GM15510 (cell line): ENCODE results near the gene GALNT12.

Experiments used
- POLR2A ChIP-seq: IDR thresholded peaks from 3 replicates; pipeline ENCODE4 v1.6.1; 2011; ENCODE audit warnings: borderline replicate concordance; ENCODE audit not compliant: insufficient read length; ENCODE audit errors: extremely low read depth

Gene GALNT12

DNA sequence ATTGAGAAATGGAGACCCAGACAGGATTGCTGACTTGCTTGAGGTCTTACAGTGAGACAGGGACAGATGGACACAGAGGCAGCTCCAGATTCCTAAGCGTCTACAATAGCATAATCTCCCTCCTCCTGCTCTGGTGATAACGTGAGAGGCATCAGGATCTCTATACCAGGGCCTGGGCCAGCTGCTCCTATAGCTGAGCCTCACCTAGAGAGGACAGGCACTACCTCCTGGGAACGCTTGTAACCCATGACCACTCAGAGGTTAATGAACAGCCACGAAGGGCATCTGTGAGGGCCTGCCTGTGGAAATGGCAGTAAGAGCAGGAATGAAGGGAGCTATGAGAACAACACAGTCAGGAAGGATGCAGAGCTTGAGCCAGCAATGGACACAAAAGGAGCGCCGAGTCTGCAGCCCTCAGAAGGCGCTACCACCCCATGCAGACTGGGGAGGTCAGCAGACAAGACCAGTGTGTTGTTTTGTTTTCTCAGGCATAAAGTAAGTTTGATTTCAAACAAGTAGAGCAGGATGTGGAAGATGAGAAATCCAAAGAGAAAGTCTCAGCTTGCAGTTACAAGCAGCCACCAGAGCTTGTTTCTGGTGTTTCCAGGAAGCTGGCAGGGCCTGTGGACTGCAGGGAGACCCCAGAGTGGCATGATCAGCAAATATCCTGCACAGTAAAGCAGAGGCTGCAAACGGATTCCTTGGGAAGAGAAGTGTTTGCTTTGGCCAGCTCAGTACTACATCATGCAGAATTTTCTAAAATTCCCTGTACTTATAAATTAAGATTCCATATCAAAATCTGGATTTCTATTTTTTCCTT is 28.5 kb upstream of the GALNT12 start:
- TF ChIP-seq POLR2A = no peak

DNA sequence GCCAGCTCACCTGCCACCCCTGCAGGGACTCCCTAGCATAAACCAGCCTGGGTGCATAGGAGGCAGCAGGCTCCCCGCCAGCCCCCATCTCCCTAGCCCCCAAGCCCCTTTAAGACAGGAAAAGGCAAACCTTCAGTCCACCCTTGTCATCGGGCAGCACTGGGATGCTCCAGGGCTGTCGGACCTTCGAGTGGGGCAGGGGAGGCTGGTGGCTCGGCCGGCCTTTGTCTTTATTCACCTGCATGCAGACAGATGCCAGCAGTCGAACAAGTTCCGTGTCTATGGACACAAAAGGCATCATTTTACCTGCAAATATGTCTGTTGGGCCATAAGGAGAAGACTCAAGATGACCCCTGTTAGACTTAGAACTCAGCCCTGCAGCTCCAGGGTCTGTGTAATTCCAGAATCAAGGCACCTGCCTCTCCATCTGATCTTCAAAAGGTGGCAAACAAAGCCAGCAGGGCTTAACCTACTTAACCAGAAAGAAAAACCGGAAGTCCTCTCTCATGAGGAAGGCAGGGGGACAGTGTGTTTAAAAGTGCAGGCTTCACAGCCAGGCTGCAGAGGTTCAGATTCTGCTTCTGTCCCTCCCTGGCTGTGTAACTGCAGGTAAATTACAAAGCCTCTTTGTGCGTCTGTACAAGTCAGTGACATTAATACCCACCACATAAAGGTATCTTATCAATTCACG is 27.3 kb upstream of the GALNT12 start:
- TF ChIP-seq POLR2A = no peak

DNA sequence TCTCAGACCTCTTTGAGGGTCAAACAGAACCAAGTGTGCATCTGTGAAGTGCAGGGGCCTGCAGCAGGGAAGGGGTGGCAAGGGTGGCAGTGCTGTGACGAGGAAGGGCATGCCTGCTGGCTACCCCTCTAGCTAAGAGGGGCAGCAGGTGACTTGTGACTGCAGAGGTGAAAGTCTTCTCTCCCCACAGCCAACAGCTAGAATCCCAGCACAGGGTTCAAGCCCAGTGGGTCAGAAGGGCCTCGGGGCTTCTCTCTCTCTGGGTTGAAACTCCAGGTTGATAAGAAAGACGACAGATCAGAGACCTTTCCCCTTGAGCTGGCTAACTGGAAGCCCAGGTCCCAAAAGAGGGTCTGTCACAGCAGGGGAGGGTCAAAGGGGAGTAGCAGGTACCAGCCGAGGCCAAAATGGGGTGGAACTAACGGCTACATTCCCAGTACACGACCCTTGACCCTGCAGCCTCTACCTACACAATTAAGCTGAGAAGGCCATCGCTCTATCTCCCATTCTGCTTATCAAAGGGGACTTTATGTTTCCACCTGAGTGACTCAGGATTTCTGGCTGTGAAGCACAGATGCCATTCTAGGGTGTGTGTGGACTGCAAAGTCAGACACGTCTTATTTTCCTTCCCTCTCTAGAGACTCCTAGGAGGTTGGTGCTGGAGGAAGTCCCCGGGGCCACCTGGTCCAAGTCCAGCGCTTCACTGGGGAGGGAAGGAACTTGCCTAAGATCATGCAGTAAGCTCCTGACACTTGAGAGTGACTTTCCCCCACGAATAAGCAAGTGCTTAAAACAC is 25.7 kb upstream of the GALNT12 start:
- TF ChIP-seq POLR2A = no peak

DNA sequence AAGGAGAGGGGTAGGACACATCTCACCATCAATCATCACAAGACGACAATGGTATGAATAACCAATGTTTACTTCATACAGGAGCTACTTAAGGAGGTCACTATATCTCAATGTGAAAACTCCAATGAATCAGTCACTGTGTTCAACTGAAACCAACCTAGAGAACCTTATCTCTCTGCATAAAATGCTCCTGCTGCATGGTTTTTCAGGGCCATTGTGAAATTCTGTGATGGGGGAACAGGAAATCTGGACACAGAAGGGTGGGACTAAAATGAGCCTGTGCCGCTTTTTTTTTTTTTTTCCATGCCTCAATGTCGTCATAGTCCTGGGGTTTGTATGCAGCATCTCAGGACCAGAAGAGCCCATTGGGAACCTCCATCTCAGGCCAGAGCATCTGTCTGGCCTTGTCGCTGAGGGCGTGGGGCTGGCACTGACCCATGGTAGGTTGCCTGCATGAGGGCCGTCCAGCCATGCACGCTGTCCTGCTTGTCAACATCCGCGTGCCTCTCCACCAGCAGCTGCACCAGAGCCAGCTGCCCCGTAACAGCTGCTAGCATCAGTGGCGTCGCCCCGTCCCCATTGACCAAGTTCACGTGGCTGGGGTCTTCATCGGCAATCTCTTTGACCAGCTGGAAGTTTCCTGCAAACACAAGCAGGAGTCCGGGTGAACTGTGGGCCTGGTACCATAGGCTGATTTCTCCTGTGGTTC is 23.8 kb upstream of the GALNT12 start:
- TF ChIP-seq POLR2A = no peak

DNA sequence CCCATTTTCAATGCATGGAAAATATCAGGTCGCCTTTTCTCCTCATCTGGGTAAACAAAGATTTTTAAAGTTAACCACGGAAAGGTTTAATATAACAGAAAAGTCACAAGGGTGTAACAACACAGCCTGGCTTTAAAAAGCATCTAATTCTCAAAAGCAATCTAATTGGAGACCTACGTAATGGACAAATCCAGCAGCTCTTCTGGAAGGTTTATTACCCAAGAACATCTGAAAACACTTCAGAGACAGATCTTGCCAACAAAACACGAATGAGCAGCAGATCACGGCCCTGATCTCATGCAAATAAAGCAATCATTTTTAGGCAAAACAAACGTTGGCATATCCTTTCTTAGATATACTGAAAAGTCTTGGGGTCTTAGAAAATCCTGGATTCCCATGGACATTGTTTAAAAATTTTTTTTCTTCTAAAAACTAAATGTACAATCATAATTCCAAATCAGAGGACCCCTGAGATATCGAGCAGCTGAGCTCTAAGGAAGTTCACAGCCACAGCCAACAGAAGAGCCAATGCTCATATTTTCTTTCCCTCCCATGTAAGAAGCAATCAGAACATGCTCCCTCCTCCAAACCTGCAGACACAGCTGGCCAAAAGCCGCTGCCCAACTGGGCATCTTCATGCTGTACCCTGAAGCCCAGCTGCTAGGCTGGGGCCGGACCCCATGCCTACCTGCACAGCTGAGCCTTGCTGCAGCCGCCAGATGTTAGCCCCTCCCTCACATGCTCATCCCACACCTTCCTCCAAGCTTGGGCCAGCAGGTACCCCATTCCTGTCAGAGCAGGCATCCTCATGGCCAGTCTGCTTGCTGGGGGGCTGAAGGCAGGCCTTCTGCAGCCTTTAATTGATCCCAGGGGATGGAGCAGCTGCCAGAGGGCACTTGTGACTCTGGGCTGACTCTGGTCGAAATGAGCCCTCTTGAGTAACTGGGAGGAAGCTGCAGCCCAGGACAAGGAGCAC is 22.4 kb upstream of the GALNT12 start:
- no peak for TF ChIP-seq POLR2A

DNA sequence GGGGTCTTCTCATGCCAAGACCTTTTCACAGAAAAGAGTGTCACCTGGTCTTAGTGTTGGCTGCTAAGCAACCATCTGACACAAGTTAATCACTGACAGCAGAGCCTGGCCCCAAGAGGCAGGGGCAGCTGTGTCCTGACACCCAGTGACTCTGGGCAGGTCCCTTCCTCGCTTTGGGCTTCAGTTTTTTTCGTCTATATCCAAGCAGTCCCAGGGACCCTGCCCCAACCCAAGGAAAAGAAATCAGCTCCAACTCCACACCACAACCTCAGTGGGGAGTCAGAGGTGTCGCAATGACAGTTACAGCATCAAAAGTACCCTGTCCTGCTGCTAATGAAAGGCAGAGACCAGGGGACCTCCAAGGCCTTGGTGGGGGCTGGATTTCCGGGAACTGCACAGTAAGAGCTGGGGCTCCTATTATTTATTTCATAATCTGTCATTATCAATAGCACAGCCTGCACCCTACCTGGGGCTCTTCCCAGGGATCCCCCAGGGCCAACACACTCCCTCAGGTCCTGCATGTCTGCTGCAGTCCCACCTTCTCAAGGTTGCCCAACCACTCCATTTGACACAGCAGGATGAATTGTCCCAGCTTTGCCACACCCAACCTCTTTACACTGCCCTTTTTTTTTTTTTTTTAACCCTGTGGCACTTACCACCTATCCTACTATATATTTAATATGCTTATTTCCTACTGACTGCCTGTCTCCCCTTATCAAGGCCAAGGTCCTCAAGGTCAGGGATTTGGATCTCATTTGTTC is 20.5 kb upstream of the GALNT12 start:
- no peak for TF ChIP-seq POLR2A

DNA sequence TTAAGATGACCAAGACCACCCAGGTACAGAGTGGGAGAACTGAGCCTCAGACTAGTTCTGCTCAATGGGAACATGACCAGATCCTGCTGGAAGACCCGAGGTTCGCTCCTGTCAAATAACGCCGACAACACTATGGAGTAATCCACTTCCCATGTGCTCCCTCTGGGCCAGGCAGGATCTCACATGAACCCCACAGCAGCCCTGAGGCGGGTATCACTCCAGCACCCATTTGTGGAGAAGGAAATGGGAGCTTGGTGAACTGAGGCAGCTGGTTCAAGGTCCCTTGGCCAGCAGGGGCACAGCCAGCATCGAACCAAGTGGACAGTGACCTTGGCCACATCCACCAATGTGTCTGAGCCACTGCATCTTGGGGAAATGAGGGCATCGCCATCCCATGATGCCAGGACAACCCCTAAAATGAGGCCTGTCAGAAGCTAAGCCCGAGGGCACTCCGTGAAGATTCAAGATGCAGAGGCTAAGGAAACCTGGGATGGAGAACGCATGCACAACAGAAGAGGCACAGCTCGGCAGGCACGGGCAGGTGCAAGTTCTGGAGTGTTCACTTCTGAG is 19.6 kb upstream of the GALNT12 start:
- no peak for TF ChIP-seq POLR2A

DNA sequence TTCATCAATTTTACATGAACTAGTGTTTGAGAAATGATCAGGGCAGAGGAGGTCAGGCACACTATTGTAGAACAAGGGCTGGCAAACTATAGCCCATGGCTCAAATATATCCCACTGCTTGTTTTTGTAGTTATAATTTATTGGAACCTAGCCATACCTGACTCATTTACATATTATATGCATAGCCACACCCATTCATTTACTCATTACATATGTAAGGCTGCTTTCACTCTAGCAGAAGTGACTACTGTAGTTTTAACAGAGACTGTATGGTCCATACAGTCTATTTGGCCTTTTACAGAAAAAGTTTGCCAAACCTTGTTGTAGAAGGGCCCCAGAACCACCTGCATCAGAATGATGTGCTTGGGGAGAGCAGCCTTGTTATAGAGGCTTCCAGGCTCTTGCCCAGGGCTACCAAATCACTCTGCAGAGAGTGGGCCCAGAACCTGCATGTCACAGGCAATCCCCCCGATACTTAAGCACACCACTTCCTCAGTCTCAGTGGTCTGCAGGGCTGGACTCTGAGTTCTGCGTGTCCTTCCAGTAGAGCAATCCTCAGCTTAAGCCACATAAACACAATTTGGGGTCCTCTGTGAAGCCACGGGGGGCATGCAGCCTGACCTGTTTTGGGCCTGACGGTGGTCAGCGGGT is 17.9 kb upstream of the GALNT12 start:
- TF ChIP-seq POLR2A = no peak

DNA sequence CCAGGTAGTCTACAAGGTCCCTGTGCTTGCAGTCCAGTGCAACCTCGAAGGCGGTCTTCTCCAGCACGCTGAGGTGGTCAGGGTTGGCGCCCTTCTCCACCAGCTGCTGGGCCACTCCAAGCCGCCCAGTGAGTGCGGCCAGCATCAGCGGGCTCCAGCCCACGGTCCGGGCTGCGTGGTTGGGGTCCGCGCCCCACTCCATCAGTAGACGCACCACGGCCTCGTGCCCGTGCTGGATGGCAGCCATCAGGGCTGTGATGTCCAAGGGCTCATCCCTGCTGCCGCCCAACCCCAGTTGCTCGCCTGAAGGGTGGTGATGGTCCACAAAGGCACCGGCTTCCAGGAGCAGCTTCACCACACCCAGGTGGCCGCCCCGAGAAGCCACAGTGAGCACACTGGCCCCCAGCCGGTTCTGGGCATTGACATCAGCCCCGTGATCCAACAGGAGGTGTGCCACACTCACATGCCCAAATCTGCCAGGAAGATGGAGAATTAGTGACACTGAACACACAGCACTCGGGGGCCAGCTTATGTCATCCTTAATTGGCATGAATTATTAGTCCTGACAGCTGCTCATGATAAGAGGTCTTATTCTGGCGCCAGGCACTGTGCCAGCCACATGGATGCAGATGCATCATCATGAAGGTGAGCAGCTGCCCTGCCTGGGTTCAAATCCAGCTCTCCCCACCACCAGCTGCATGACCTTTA is 17.2 kb upstream of the GALNT12 start:
- no peak for TF ChIP-seq POLR2A

DNA sequence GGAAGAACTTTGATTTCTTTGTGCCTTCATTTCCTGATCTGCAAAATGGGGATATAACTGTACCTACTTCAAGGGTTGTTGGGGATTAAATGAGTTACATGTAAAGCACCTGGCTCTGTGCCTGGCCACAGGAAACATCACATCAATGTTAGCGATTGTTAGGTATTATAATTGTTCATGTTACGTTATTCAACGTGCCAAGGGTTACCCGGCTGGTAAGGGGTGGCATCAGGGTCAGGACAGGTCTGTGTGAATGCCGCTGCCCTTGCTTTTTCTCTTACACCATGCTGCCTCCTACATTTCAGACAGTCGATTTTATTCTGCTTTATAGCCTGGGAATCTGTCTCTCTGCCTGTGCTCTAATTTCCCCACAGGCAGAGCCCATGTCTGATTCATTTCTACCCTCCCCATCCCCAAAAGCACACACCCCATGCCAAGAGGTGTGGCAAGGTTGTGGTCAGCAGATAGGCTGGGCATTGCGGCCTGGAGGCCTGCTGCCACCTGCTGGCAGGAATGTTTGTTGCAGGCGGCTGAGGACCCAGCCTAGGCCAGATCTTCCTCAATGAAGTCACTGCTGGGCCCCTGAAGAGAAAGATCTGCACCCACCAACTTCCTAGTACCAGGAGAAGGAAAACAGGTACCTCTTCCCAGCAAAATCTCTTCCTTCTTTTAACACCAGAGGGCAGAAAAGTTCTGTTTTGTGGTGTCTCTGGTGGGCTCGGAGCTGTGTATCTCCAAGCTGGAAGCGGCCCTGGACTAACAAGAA is 16.4 kb upstream of the GALNT12 start:
- TF ChIP-seq POLR2A = no peak

DNA sequence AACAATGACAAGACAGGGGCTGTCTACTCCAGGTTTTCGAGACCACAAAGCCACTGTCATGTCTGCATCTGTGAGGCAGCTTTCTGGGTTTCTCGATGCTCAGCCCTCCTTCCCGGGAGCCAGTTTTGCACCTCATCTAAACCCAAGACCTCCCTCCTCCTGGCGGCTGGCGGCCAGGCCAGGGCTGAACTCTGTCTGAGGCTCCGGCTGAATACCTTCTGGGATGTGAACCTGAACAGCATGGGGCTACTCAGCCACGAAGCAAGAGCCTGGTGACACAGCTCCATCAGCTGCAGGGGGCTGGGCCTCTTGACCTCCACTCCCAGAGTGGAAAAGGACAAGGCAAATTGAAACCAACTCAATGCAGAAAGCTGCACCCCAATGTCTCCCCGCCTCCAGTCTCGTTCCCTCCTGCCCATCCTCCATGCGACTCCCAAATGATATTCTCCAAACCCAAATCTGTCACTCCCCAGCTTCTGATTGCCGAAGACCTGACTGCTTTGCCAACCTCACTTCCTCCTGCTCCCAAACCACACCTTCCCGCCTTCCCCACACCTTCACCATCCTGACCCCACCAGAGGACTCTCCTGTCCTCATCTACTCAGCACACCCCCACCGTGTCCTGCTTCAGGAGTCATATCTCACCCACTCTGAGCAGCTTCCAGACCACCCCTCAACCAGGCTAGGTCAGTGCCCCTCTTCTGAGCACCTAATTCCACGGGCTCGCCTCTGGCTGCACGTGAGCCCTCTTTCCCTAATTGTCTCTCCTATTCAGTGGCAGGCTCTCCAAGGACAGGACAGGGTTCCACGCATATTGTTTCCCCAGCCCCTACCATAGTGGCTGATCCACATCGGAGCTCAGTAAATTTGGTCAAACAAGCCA is 15.6 kb upstream of the GALNT12 start:
- TF ChIP-seq POLR2A = no peak
